Measurements from ENCODE around the gene SEMA5A. TPM values are rescaled to one million over a fixed set of nuclear protein-coding genes. Genes with fewer than 3 reads are reported as not detected.

Gene SEMA5A
- total and polyA plus RNA-seq, 2 of the 8 experiments (the other 6 are each of a cell fraction or from before 2014, with no cell fraction given) = 5.3 to 8.9 TPM

DNA sequence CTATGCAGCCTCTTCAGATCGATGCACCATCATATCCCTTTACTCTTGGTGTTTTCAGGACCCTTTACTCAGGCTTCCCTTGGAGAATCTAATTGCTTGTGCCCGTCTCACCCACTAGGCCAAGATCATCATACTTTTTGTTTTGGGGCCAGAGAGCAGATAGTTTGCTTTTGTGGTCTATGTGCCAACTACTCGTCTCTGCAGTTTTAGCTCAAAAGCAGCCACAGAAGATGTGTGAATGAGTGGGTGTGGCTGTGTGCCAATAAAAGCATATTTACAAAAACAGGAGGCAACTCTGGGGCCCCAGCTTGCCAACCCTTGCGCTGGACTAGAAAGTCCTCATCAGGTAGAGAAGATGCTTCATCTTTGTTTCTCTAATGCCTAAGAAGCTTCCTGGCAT, 216.8 kb downstream of the SEMA5A start:
- no peak overlapping the region for H4K91ac ChIP-seq (replicated peaks; ENCODE audit: insufficient read length, low read length)
- no peak overlapping the region for H2BK15ac ChIP-seq (ENCODE audit: low read length)
- H2BK5ac ChIP-seq (ENCODE audit: low read depth, low read length) = no peak overlapping the region
- H2BK20ac ChIP-seq (ENCODE audit: low read length) = no peak overlapping the region
- H3K79me1 ChIP-seq (ENCODE audit: low read depth, low read length) = no peaks in the 10 kb centered on the region
- POLR2A ChIA-PET (ENCODE audit: partially characterized antibody) = no interaction called here
- no peaks in the 10 kb centered on the region for H3K23me2 ChIP-seq (ENCODE audit: low read depth, low read length)
- H3K4me2 ChIP-seq (ENCODE audit: insufficient read depth in 1 of 2, low read depth in 2 of 2, low read length in 2 of 2) = no peak overlapping the region
- H3K27ac ChIP-seq (ENCODE audit: low read depth, low read length) = no peak overlapping the region
- DNase-seq (ENCODE audit: low read depth in 1 of 2, low spot score in 2 of 2) = no peak
- H2AFZ ChIP-seq (ENCODE audit: low read length) = no peak overlapping the region
- H4K20me1 ChIP-seq (replicated peaks in 1 of 2; ENCODE audit: control insufficient read depth in 1 of 2, insufficient read depth in 2 of 2, low read length in 2 of 2) = peaks cover 0 to 3% of the 10 kb centered on the region in 2 experiments
- no peak overlapping the region for H2BK12ac ChIP-seq (ENCODE audit: low read depth, low read length)
- WGBS, 2 experiments (ENCODE audit: extremely low coverage in 1 of 2, insufficient coverage in 1 of 2, insufficient read length in 1 of 2, insufficient replicate concordance in 2 of 2, low coverage in 1 of 2, low lambda C conversion rate in 2 of 2, missing lambda C conversion rate in 1 of 2) = 74% methylated on average over 4 of the region's 4 CpGs; no CpG with 5 or more reads in 1 of the 2 experiments
- H2AK5ac ChIP-seq (ENCODE audit: low read depth, low read length) = no peak overlapping the region
- no peaks in the 10 kb centered on the region for H3K4me1 ChIP-seq (replicated peaks in 1 of 4; ENCODE audit: control insufficient read depth in 3 of 4, insufficient read depth in 4 of 4, low read length in 3 of 4)
- no peak overlapping the region for H3K18ac ChIP-seq (ENCODE audit: extremely low read depth, low read length)
- no peaks in the 10 kb centered on the region for H3K27me3 ChIP-seq (replicated peaks in 1 of 4; ENCODE audit: control insufficient read depth in 3 of 4, extremely low read depth in 1 of 4, insufficient read depth in 3 of 4, low read length in 3 of 4)
- H3K14ac ChIP-seq (ENCODE audit: insufficient read length) = no peak overlapping the region
- H3K79me2 ChIP-seq (ENCODE audit: control insufficient read depth in 1 of 2, insufficient read depth in 2 of 2, low read length in 2 of 2) = no peaks in the 10 kb centered on the region
- TF ChIP-seq HDAC2 (IDR thresholded peaks at IDR 0.05; ENCODE audit: borderline replicate concordance in 1 of 2, low read depth in 2 of 2, low read length in 2 of 2) = no peak
- TF ChIP-seq RBBP5 (IDR thresholded peaks at IDR 0.05; ENCODE audit: borderline replicate concordance, low read depth, low read length) = no peak
- no peak for TF ChIP-seq SIRT6 (IDR thresholded peaks at IDR 0.05; ENCODE audit: low read length)
- TF ChIP-seq CBX5 (IDR thresholded peaks at IDR 0.05; ENCODE audit: low read depth, low read length) = no peak
- TF ChIP-seq SRF (IDR thresholded peaks at IDR 0.05; ENCODE audit: low read depth, low read length) = no peak
- TF ChIP-seq NRF1 (IDR thresholded peaks at IDR 0.05; ENCODE audit: low read depth, low read length) = no peak
- TF ChIP-seq EP300 (IDR thresholded peaks at IDR 0.05; ENCODE audit: borderline replicate concordance in 1 of 2, low read depth in 2 of 2, low read length in 2 of 2) = no peak
- no peak for TF ChIP-seq MAX (IDR thresholded peaks at IDR 0.05)
- TF ChIP-seq ASH2L (IDR thresholded peaks at IDR 0.05; ENCODE audit: low read length) = no peak
- no peak for TF ChIP-seq YY1 (IDR thresholded peaks at IDR 0.05; ENCODE audit: low read depth, low read length)
- TF ChIP-seq KDM5A (IDR thresholded peaks at IDR 0.05; ENCODE audit: low read length) = no peak
- H2BK120ac ChIP-seq (replicated peaks; ENCODE audit: low read depth, low read length) = no peak overlapping the region
- no peaks in the 10 kb centered on the region for H3K9me3 ChIP-seq (ENCODE audit: insufficient read depth in 2 of 2, low read depth in 1 of 2, low read length in 1 of 2)
- no peak overlapping the region for H3K23ac ChIP-seq (ENCODE audit: insufficient read length)
- H3K4ac ChIP-seq (replicated peaks; ENCODE audit: insufficient read length, low read depth, low read length) = no peak overlapping the region
- H4K8ac ChIP-seq (ENCODE audit: extremely low read depth, insufficient read depth, low read length) = no peak overlapping the region
- FAIRE-seq = no peak
- CTCF ChIA-PET (ENCODE audit: partially characterized antibody) = no interaction called here
- no peak overlapping the region for H3K4me3 ChIP-seq (ENCODE audit: extremely low read depth in 1 of 4, insufficient read depth in 2 of 4, low read depth in 3 of 4, low read length in 4 of 4)
- no peak overlapping the region for H4K5ac ChIP-seq (ENCODE audit: insufficient read length, low read depth, low read length)
- H3K9ac ChIP-seq (replicated peaks in 1 of 4; ENCODE audit: extremely low read depth in 1 of 4, low read depth in 3 of 4, low read length in 3 of 4) = no peak overlapping the region
- H3K56ac ChIP-seq (replicated peaks; ENCODE audit: insufficient read length, low read depth, low read length) = no peak overlapping the region
- H3K36me3 ChIP-seq (ENCODE audit: control insufficient read depth in 2 of 4, insufficient read depth in 4 of 4, low read length in 3 of 4) = no peaks in the 10 kb centered on the region

All from H1 (cell line).